GM11168 (cell line): ENCODE results near the gene CEP57L1.
"Not testable (repeated sequence)": the region's sequence is repeated elsewhere in the genome, so short reads cannot be mapped to it uniquely, and the experiment has no call there.

Experiments
- in situ Hi-C: fragments of 300-500 bp; cut with MboI; formaldehyde crosslinking; loops from one replicate; pipeline ENCODE4 v1.12.0; 2022; ENCODE audit warnings: low sequenced_read_pairs; ENCODE audit not compliant: unreplicated experiment

CEP57L1 gene

GRCh38 chr6:109153752-109154151 lies 58.4 kb downstream of the CEP57L1 start:
- in situ Hi-C loops = no loop called here

GRCh38 chr6:109164331-109164730 lies 69.0 kb downstream of the CEP57L1 start:
- in situ Hi-C loops = no loop called here

- in situ Hi-C loops = no loop called here
These were observed 70.2 kb downstream of the CEP57L1 start for GRCh38 chr6:109165392-109165974.

- in situ Hi-C loops = no loop called here
These were observed 71.4 kb downstream of the CEP57L1 start for GRCh38 chr6:109166673-109167072.

- in situ Hi-C loops = no loop called here
These were observed 72.3 kb downstream of the CEP57L1 start for GRCh38 chr6:109167562-109167961.

- in situ Hi-C loops = no loop called here
These were observed 75.0 kb downstream of the CEP57L1 start for GRCh38 chr6:109170333-109170732.

- in situ Hi-C loops = no loop called here
These were observed 76.9 kb downstream of the CEP57L1 start for GRCh38 chr6:109172101-109172746.

GRCh38 chr6:109174916-109175315 lies 79.6 kb downstream of the CEP57L1 start:
- in situ Hi-C loops = no loop called here

- in situ Hi-C loops = no loop called here
These were observed 83.6 kb downstream of the CEP57L1 start for GRCh38 chr6:109178921-109179320.

- in situ Hi-C loops = no loop called here
These were observed 84.2 kb downstream of the CEP57L1 start for GRCh38 chr6:109179507-109179906.

GRCh38 chr6:109182578-109182977 lies 87.3 kb downstream of the CEP57L1 start:
- in situ Hi-C loops = no loop called here

GRCh38 chr6:109183109-109183650 lies 87.9 kb downstream of the CEP57L1 start:
- in situ Hi-C loops = no loop called here

GRCh38 chr6:109184638-109185037 lies 89.3 kb downstream of the CEP57L1 start:
- in situ Hi-C loops = no loop called here

GRCh38 chr6:109186012-109186411 lies 90.7 kb downstream of the CEP57L1 start:
- in situ Hi-C loops = no loop called here

GRCh38 chr6:109187399-109188114 lies 92.2 kb downstream of the CEP57L1 start:
- in situ Hi-C loops = no loop called here

- in situ Hi-C loops = no loop called here
These were observed 92.8 kb downstream of the CEP57L1 start for GRCh38 chr6:109188115-109188411.

- in situ Hi-C loops = not testable (repeated sequence)
These were observed 96.1 kb downstream of the CEP57L1 start for GRCh38 chr6:109191368-109191767.

- in situ Hi-C loops = no loop called here
These were observed 97.6 kb downstream of the CEP57L1 start for GRCh38 chr6:109192865-109193264.

- in situ Hi-C loops = loop anchor here (5.0 kb wide), 1 partner anchor 192 kb away; no protein-coding TSS in a partner anchor
These were observed 99.6 kb downstream of the CEP57L1 start for GRCh38 chr6:109194880-109195279.

GRCh38 chr6:109197061-109197460 lies 101.8 kb downstream of the CEP57L1 start:
- in situ Hi-C loops = loop anchor here (5.0 kb wide), 1 partner anchor 190 kb away; no protein-coding TSS in a partner anchor
